ENCODE results near the gene DNASE1L2.

GRCh38 chr16:2233046-2233775 is 3.0 kb upstream of the DNASE1L2 start:
- TF ChIP-seq CTCF (conservative IDR thresholded peaks at IDR 0.05; ENCODE audit: low read depth, low read length) (no peak), CEBPB (IDR thresholded peaks at IDR 0.05; ENCODE audit: low read depth, low read length) (no peak)

Measured in IMR-90 (cell line).